Fibroblast of lung (primary cell): Measurements from ENCODE around the gene WWTR1.

Source experiments
- EZH2 ChIP-seq: IDR thresholded peaks from 2 replicates; pipeline ENCODE4 v1.5.1; 2012; ENCODE audit warnings: low read length, control low read depth, mild to moderate bottlenecking; ENCODE audit errors: missing control alignments
- TF ChIP-seq, protein P1 (sequence below), 2 donors: IDR thresholded peaks in 1 of 2; conservative IDR thresholded peaks in 1 of 2; 1 replicate in 1 of 2; 2 replicates in 1 of 2; pipeline ENCODE4 v1.5.1; 2011 to 2012; ENCODE audit warnings: low read length in 2 of 2, control low read depth in 1 of 2, inconsistent platforms in 1 of 2, low read depth in 1 of 2, mild to moderate bottlenecking in 1 of 2

- TF ChIP-seq, protein P1, sequence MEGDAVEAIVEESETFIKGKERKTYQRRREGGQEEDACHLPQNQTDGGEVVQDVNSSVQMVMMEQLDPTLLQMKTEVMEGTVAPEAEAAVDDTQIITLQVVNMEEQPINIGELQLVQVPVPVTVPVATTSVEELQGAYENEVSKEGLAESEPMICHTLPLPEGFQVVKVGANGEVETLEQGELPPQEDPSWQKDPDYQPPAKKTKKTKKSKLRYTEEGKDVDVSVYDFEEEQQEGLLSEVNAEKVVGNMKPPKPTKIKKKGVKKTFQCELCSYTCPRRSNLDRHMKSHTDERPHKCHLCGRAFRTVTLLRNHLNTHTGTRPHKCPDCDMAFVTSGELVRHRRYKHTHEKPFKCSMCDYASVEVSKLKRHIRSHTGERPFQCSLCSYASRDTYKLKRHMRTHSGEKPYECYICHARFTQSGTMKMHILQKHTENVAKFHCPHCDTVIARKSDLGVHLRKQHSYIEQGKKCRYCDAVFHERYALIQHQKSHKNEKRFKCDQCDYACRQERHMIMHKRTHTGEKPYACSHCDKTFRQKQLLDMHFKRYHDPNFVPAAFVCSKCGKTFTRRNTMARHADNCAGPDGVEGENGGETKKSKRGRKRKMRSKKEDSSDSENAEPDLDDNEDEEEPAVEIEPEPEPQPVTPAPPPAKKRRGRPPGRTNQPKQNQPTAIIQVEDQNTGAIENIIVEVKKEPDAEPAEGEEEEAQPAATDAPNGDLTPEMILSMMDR (conservative IDR thresholded peaks at IDR 0.05 in 1 of 2, IDR thresholded peaks at IDR 0.05 in 1 of 2; ENCODE audit: low read depth in 1 of 2, low read length in 2 of 2), result peak in 1 of 2 donors; percentile 7
- TF ChIP-seq EZH2, result no peak
Observed at GRCh38 chr3:149655826-149656574, 1.8 kb downstream of the WWTR1 start.
